T-helper 1 cell treated with Interleukin-12 subunit alpha and Interleukin-12 subunit beta and Interleukin-4 antibody, amounts not matched to agents 30 ng/mL and 1 ng/mL, for 36 hours (primary cell): Measurements from ENCODE around the gene PSORS1C1. TPM values are rescaled to one million over a fixed set of nuclear protein-coding genes. Genes with fewer than 3 reads are reported as not detected.
"Not testable (repeated sequence)": the region's sequence is repeated elsewhere in the genome, so short reads cannot be mapped to it uniquely, and the experiment has no call there.

ENCODE experiments used
- intact Hi-C: fragments of 100-400 bp; cut with micrococcal nuclease; formaldehyde crosslinking; loops from one replicate; pipeline ENCODE4 v1.15.1; 2024
- total RNA-seq: library from RNA; stranded (reverse); gene quantifications from 2 replicates; pipeline ENCODE4 v1.2.3, GENCODE V29; 2022

The PSORS1C1 gene
- total RNA-seq, 1 donor from 2014 or later, result not detected

- intact Hi-C loops, result loop anchor here (1.0 to 10.0 kb wide), 16 partner anchors 20 to 1091 kb away; partner anchors contain the start of genes C6orf136, DXO, HLA-C and MDC1
Observed at GRCh38 chr6:31157513-31158139, 43.0 kb downstream of the PSORS1C1 start, which contains the start of gene CCHCR1. Gene CCHCR1, minus strand, starts transcription at chr6:31157802. Its CDS starts 202 bp downstream, at chr6:31157600.

- intact Hi-C loops, result loop anchor here (1.0 to 10.0 kb wide), 16 partner anchors 21 to 1092 kb away; partner anchors contain the start of genes C6orf136, DXO, HLA-C and MDC1
Observed at GRCh38 chr6:31158140-31158862, 43.7 kb downstream of the PSORS1C1 start, which contains the start of gene TCF19. Gene TCF19, plus strand, starts transcription at chr6:31158589. Its CDS starts 881 bp downstream, at chr6:31159470.

DNA sequence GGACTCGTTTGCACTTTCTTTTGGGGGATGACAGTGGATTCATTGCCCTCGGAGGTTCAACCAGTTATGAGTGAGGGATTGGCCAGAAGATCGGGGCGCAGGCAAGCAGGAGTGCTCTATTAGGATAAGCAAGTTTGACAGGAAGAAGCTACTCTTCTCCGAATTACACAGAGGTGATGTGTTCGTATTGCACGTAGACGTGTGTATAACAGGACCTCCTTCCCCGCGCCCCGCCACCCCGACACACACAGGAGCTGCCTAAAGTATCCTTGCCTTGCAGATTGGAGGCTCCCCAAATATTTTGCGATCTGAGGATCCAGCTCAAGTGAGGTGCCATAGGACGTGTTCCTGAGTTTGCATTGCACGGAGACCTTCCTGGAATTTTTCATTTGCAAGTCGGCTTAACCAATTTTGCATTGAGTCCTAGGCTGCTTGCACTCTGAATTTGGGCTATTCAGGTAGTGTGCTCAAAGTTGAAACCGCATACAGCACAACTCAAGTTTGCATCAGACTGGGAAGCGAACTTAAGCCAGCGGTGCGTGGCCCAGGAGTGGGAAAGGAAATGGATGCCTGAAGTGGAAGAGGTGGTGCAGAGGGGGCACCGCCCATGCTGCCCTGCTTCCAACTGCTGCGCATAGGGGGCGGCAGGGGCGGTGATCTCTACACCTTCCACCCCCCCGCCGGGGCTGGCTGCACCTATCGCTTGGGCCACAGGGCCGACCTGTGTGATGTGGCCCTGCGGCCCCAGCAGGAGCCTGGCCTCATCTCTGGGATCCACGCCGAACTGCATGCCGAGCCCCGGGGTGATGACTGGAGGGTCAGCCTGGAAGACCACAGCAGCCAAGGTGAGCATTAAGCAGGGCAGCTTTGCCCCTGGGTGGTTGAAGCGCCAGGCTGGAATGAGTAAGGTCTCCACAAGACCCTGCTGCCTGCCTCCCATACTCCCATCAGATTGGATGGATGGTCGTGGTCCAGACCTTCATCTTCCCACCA, 44.6 kb downstream of the PSORS1C1 start:
- intact Hi-C loops, result loop anchor here (1.0 to 10.0 kb wide), 16 partner anchors 22 to 1092 kb away; partner anchors contain the start of genes C6orf136, DXO, HLA-C and MDC1

DNA sequence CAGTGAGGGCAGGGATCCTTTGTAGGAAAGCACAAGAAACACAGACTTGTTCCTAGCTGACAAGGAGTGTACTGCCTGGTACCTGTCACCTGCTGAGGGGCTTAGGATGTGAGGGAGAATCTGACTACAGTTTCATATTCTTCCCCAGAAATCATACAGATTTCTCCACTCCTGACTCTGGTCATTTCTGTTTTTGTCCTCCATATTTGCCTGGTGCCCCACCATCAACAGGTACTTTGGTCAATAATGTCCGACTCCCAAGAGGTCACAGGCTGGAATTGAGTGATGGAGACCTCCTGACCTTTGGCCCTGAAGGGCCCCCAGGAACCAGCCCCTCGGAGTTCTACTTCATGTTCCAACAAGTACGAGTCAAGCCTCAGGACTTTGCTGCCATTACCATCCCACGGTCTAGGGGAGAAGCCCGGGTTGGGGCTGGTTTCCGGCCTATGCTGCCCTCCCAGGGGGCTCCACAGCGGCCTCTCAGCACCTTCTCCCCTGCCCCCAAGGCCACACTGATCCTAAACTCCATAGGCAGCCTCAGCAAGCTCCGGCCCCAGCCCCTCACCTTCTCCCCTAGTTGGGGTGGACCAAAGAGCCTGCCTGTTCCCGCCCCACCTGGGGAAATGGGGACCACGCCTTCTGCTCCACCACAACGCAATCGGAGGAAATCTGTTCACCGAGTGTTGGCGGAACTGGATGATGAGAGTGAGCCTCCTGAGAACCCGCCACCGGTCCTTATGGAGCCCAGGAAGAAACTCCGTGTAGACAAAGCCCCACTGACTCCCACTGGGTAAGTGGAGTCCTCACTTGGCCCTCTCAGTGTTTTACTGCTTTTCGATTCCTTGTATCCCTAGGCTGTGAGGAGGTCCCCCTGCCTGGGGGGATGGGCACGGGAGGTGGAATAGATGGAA, 46.9 kb downstream of the PSORS1C1 start:
- intact Hi-C loops, result no loop called here

DNA sequence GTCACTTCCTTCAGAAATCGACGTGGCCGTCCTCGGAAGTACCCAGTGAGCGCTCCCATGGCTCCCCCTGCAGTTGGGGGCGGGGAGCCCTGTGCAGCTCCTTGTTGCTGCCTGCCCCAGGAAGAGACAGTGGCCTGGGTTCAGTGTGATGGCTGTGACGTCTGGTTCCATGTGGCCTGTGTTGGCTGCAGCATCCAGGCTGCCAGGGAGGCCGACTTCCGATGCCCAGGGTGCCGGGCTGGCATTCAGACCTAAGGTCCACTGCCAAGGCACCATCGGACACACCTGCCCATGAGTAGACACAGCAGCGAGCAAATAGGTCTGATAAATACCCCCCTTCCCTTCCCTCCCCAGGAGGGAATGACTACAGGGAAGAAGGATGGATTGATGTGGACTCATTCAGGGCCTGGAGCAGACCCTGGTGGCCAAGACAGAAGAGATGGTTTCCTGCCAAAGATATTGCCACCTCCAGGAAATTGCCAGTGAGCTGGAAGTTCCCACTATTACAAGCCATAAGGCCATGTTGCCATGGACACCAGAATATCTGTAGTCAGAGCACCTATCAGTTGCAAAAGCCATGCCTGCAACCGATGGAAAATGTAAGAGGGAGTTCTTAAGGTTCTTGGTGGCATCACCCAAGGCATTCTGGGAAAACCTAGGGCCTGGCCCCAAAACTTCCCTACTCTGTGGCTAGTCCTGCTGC, 48.0 kb downstream of the PSORS1C1 start:
- intact Hi-C loops, result no loop called here

GRCh38 chr6:31163922-31164321, 49.3 kb downstream of the PSORS1C1 start:
- intact Hi-C loops, result no loop called here

- intact Hi-C loops, result not testable (repeated sequence)
Observed at GRCh38 chr6:31164475-31165063, 50.0 kb downstream of the PSORS1C1 start.

DNA sequence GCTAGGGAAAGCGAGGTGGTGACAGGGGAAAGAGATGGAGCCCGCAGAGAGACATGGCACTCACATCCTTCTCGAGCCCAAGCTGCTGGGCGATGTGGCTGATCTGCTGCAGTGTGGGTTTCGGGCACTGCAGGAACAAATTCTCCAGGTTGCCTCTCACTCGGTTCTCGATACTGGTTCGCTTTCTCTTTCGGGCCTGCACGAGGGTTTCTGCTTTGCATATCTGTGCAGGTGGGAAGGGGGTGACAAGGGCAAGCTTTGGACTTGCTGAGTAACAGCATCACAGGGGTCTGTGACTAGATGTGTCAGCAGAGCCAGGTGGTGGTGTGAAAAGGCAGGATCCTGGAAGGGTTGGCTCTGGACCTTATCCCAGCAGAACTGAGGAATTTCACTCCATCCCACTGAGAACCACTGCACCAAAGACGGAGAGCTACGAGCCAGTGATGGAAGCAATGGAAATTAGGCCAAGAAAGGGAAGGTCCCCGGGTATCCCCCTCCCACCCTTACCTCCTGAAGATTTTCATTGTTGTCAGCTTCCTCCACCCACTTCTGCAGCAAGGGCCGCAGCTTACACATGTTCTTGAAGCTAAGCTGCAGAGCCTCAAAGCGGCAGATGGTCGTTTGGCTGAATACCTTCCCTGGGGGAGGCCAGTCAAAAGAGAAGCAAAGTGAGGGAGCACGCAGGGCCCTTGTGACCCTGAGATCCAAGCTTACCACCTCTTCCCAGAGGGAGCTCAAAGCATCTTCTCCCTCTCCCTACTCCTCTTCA, 50.6 kb downstream of the PSORS1C1 start:
- intact Hi-C loops, result not testable (repeated sequence)

DNA sequence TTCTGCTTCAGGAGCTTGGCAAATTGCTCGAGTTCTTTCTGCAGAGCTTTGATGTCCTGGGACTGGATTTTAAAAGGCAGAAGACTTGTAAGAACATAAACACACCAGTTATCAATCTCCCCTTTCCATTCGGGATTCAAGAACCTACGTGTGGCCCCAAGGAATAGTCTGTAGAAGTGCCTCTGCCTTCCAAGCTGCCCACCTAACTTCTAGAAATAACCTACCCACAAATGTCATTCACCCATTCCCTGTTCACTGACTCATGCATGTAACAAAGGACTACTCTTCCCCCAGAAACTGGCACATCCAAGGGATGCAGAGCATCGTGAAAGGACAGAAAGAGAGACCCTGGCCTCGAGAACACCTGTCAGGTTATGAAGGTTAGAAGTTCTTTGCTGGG, 51.4 kb downstream of the PSORS1C1 start:
- intact Hi-C loops, result no loop called here

DNA sequence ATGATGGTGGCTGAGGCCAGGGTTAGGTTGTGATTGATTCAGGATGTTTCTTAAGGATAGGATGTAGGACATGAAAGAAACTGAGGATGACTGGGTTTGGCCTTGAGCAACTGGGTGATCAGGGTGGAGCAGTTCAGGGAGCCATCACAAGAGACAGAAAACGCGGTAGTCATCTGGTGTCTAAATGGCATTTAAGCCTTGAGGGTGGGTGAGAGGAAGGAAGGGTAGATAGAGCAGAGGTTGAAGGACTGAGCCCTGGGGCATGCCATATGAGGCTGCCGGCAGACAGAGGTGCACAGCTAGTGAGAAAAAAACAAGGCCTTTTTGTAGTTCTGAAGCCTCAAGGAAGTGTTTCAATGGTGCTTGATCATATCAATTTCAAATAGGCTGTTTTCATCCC, 54.0 kb downstream of the PSORS1C1 start:
- intact Hi-C loops, result no loop called here

DNA sequence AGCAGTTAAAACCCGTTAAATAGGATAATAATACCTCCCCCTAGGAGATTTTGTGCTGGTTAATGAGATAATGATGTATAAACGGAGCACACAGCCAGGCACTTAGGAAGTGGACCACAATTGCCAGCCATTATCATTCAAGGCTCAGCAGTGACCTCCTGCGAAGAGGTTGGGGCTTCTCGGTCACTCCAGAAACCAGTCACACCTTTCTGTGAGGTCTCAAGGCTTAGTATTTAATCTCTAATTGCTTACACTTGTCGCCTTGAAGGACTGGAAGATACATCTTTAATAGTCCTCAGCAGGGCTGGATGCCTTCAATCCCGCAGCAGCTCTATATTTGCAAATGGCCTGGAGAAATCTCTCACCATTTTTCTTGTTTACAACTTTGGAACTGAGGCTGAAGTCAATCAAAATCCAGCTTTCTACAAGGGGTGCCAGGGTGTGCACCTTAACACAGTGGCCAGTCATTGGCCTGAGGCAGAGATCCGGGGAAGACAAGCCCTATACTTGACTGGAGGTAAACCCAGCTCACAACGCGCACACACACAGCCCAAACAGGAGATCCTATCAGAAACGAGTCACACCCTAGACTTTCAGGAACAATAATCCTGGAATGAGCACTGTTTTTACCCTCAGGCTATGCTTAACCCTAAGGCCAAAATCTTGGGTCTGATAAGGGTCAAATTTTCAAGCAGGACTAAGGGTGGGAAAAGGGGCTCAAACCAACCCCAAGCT, 54.7 kb downstream of the PSORS1C1 start:
- intact Hi-C loops, result no loop called here

GRCh38 chr6:31169858-31170599, 55.4 kb downstream of the PSORS1C1 start:
- intact Hi-C loops, result not testable (repeated sequence)

DNA sequence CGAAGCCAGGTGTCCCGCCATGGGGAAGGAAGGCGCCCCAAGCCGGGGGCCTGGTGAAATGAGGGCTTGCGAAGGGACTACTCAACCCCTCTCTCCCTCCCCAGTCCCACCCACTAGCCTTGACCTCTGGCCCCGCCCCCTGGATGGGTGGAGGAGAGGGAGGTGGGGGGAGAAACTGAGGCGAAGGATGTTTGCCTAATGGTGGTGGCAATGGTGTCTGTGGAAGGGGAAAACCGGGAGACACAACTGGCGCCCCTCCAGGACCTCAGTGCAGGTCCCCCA, 55.9 kb downstream of the PSORS1C1 start, which contains the start of gene POU5F1:
TSS of gene POU5F1 (minus strand) at position 83 of the 282 bp plus-strand sequence. CDS start at position 21, 62 bp downstream.
- intact Hi-C loops, result no loop called here

- intact Hi-C loops, result no loop called here
Observed at GRCh38 chr6:31170987-31171671, 56.5 kb downstream of the PSORS1C1 start.

- intact Hi-C loops, result no loop called here
Observed at GRCh38 chr6:31171931-31172905, 57.6 kb downstream of the PSORS1C1 start.
